ENCODE measurements around the gene IRF2BP2. TPM values are rescaled to one million over a fixed set of nuclear protein-coding genes. Genes with fewer than 3 reads are reported as not detected.

The IRF2BP2 gene
- total RNA-seq, 8 experiments from 2014 or later, result 35.9 to 109 (median 82.0) TPM

GRCh38 chr1:234629026-234629425, 19.0 kb upstream of the IRF2BP2 start:
- H3K4me3 ChIP-seq, result no peak overlapping the region
- ATAC-seq (replicated peaks in 6 of 8), result no peak
- no peak overlapping the region for H3K27ac ChIP-seq
- in situ Hi-C loops (cut with MboI; ENCODE audit: low pct_unique_long_range_greater_than_20kb in 2 of 9, low sequenced_read_pairs in 9 of 9, unreplicated experiment in 9 of 9), result no loop called here
- peaks cover 6 to 11% of the 10 kb centered on the region in 2 donors for H3K4me1 ChIP-seq (replicated peaks in 1 of 2)
- 70 to 100% (median 91%) methylated on average over 2 to 4 of the region's 4 CpGs for WGBS, 10 experiments

DNA sequence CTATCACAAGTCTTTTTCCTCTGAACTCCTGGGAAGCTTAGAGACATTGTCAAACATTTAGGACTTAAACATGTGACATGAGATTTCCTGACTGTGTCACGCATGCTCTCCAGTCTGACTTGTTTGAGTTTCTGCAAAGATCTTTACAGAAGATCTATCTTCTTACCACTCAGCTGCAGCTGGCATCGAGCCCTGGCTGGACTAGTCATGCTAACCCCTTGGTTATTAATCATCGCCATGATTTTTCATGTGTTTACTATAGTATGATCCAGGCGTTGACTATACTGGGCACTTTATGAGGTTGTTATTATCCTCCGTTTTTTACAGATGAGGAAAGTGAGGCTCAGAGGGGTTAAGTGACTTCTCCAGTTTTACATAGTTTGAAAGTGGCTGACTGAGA, 18.1 kb upstream of the IRF2BP2 start:
- Histone ChIP-seq H3K4me1 (replicated peaks in 1 of 2) (peaks cover 7 to 9% of the 10 kb centered on the region in 2 donors), H3K27ac (no peak overlapping the region), H3K4me3 (no peak overlapping the region)
- WGBS, 10 experiments, result 36 to 94% (median 86%) methylated on average over 1 to 5 of the region's 5 CpGs; no CpG with 5 or more reads in 1 of the 10 experiments
- ATAC-seq (replicated peaks in 6 of 8), result no peak
- in situ Hi-C loops (cut with MboI; ENCODE audit: low pct_unique_long_range_greater_than_20kb in 2 of 9, low sequenced_read_pairs in 9 of 9, unreplicated experiment in 9 of 9), result no loop called here

DNA sequence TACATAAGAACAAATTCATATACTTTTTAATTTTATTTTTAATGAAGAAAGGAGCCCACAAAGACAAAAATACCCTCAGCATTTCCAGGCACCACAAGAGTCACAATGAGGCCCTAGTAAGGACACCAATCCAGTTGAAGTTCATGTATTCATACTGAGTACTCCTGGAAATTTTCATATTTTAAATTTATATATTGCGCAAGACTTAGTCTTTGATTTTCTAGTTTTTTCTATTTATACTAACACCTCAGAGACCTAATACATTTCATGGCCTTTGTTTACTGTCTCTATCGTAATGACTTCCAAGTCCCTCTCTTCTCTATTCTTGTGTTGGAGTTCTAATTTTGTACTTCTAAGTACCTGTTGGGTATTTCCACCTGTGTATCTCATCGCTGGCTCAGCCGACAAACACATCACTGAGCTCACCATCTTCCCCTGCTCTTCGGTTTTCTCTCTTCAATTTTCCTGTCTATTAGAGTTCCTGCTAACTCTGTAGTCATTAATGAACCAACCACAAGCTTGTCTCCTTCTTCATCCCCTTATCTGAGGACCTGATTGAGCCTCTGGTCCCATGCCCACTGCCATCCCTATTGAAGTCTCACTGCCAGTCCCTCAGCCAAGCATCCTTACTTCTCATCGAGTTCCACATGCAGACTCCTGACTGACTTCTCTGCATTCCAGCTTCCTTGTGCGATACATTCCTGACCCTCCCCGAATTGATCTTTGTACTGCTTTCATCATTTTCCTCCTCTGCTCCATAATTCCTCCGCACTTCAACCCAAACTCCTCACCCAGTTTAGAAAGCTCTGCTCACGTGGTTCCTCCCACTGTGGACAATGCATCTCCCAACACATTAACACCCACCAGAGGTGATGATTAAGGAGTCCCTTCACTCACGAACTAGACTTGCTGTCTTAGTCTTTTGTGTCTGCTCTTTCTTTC, 17.3 kb upstream of the IRF2BP2 start:
- in situ Hi-C loops (cut with MboI; ENCODE audit: low pct_unique_long_range_greater_than_20kb in 2 of 9, low sequenced_read_pairs in 9 of 9, unreplicated experiment in 9 of 9), result no loop called here
- ATAC-seq (replicated peaks in 6 of 8), result no peak
- 68 to 94% (median 86%) methylated on average over 4 to 11 of the region's 11 CpGs for WGBS, 10 experiments

DNA sequence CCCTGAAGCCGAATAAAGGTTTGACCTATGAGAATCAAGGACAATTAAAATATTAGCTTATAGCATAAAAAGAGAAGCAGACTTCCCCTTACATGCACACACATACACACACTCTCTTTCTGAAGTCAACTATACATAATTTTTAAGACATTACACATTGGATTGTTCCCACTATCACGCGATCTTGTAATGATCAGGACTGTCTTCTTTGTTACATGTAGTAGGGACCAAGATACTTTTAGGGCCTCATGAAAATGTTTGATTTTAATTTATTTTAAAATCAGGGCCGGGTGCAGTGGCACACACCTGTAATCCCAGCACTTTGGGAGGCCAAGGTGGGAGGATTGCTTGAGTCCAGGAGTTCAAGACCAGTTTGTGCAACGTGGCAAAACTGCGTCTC, 16.4 kb upstream of the IRF2BP2 start:
- no peak overlapping the region for H3K4me3 ChIP-seq
- 75 to 100% (median 91%) methylated on average over 2 to 6 of the region's 6 CpGs; no CpG with 5 or more reads in 1 of the 10 experiments for WGBS, 10 experiments
- in situ Hi-C loops (cut with MboI; ENCODE audit: low pct_unique_long_range_greater_than_20kb in 2 of 9, low sequenced_read_pairs in 9 of 9, unreplicated experiment in 9 of 9), result no loop called here
- no peak overlapping the region for H3K27ac ChIP-seq
- H3K4me1 ChIP-seq (replicated peaks in 1 of 2), result peaks cover 8 to 17% of the 10 kb centered on the region in 2 donors
- ATAC-seq (replicated peaks in 6 of 8), result no peak

More for the DNA sequence above, 17.3 kb upstream of the IRF2BP2 start:
- Histone ChIP-seq H3K4me3 (no peak overlapping the region), H3K4me1 (replicated peaks in 1 of 2) (peaks cover 8 to 13% of the 10 kb centered on the region in 2 donors), H3K27ac (no peak overlapping the region)

DNA sequence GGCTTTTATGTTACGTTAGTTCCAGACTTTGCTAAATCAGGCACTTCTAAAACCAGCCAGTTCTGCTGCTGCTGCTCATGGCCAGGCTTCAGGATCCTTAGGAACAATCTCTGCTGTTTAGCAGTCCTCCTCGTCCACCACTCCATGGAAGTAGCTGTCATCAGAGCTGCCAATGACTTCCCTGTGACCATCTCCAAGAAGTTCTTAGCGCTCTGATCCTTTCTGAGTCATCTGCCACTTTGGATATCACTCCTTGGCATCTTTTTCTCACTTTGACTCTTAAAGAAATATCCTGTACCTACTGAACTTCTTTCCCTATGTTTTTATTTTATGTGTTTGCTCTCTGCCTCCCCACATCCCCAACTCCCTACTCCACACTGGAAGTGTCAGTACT, 14.7 kb upstream of the IRF2BP2 start:
- in situ Hi-C loops (cut with MboI; ENCODE audit: low pct_unique_long_range_greater_than_20kb in 2 of 9, low sequenced_read_pairs in 9 of 9, unreplicated experiment in 9 of 9), result loop anchor here in 8 of 9 experiments (25.0 kb wide), 4 partner anchors 88 to 463 kb away; no protein-coding TSS in a partner anchor
- ATAC-seq (replicated peaks in 6 of 8), result no peak

DNA sequence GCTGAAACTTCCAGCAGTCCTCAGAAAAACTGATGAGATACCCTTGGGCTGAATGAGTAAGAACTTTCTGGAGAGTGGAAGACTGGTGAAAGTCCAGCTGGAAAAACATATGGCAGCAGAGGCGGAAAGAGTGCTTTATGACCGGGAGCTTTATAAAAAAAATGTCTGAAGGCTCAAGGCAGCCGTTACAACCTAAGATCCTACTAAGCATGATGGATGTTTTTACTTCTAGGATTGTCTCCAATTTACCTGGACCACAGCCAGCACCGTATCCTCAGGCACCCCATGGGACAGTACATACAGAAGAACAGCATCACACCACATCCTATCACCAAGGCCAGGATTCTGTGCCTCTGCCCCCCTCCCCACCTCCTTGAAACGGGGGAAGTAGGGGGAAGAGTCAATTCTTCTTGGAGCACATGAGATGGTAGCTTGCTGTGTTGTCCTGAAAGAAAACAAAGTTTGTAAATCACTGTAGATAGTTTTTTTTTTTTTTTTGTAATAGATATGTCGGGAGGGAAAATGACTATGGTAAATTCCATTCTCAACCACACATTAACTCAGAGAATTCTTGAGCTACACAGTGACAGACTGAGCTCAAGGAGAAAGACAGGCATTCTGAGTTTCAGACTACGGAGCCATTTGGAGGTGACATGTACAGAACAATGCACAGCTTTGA, 11.8 kb upstream of the IRF2BP2 start:
- Histone ChIP-seq H3K4me1 (replicated peaks in 1 of 2) (peaks cover 34 to 44% of the 10 kb centered on the region in 2 donors), H3K27ac (no peak overlapping the region), H3K4me3 (no peak overlapping the region)
- no peak for ATAC-seq (replicated peaks in 6 of 8)
- in situ Hi-C loops (cut with MboI; ENCODE audit: low pct_unique_long_range_greater_than_20kb in 2 of 9, low sequenced_read_pairs in 9 of 9, unreplicated experiment in 9 of 9), result loop anchor here in 8 of 9 experiments (25.0 kb wide), 4 partner anchors 91 to 466 kb away; no protein-coding TSS in a partner anchor
- 36 to 90% (median 81%) methylated on average over 2 to 7 of the region's 7 CpGs for WGBS, 10 experiments

More for the DNA sequence above, 14.7 kb upstream of the IRF2BP2 start:
- peaks cover 18 to 26% of the 10 kb centered on the region in 2 donors for H3K4me1 ChIP-seq (replicated peaks in 1 of 2)
- no peak overlapping the region for H3K4me3 ChIP-seq
- 0 to 94% (median 52%) methylated on average over 1 to 3 of the region's 3 CpGs; no CpG with 5 or more reads in 1 of the 10 experiments for WGBS, 10 experiments
- H3K27ac ChIP-seq, result no peak overlapping the region

GRCh38 chr1:234621127-234621468, 11.1 kb upstream of the IRF2BP2 start:
- Histone ChIP-seq H3K4me1 (replicated peaks in 1 of 2) (peaks cover 34 to 47% of the 10 kb centered on the region in 2 donors), H3K4me3 (no peak overlapping the region)
- in situ Hi-C loops (cut with MboI; ENCODE audit: low pct_unique_long_range_greater_than_20kb in 2 of 9, low sequenced_read_pairs in 9 of 9, unreplicated experiment in 9 of 9), result loop anchor here in 8 of 9 experiments (25.0 kb wide), 4 partner anchors 91 to 466 kb away; no protein-coding TSS in a partner anchor

DNA sequence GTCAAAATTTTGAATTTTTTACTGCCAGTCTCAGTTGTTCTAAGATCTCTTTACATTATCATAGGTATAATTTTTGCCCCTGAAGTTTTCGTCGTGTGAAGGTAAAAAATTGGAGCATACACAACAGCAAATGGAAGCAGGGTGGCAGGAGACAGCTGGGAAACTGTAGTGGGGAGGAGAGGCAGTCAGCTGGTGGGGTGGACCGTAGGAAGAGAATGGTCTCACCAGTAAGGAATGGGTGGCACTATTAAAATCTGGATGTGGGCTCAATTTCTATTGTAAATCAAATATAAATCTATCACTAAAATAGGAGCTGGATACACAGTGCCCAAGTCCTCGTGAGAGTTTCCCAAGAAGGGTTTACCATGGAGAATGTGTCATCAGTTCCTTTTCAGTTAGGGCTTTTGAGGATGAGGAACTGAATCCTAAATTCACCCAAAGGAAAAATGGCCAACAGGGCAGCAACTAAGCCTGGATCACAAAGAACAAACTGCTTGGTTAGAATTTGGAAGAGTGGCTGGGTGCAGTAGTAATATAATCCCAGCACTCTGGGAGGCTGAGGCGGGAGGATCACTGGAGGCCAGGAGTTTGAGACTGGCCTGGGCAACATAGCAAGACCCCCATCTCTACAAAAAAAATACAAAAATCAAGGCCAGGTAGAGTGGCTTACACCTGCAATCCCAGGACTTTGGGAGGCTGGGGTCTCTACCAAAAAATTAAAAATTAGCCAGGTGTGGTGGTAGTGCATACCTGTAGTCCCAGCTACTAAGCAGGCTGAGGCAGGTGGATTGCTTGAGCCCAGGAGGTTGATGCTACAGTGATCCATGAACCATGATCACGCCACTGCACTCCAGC, 10.5 kb upstream of the IRF2BP2 start:
- in situ Hi-C loops (cut with MboI; ENCODE audit: low pct_unique_long_range_greater_than_20kb in 2 of 9, low sequenced_read_pairs in 9 of 9, unreplicated experiment in 9 of 9), result loop anchor here in 8 of 9 experiments (25.0 kb wide), 4 partner anchors 92 to 467 kb away; no protein-coding TSS in a partner anchor
- Histone ChIP-seq H3K4me3 (no peak overlapping the region), H3K4me1 (replicated peaks in 1 of 2) (peaks cover 34 to 48% of the 10 kb centered on the region in 2 donors), H3K27ac (no peak overlapping the region)
- ATAC-seq (replicated peaks in 6 of 8), result peak in 1 of 8 experiments; percentile 32
- WGBS, 10 experiments, result 7 to 100% (median 83%) methylated on average over 1 to 6 of the region's 6 CpGs; no CpG with 5 or more reads in 1 of the 10 experiments

More at GRCh38 chr1:234621127-234621468, 11.1 kb upstream of the IRF2BP2 start:
- WGBS, 10 experiments, result 76 to 100% (median 91%) methylated on average over 2 to 3 of the region's 3 CpGs
- no peak for ATAC-seq (replicated peaks in 6 of 8)
- no peak overlapping the region for H3K27ac ChIP-seq

- H3K27ac ChIP-seq, result no peak overlapping the region
- in situ Hi-C loops (cut with MboI; ENCODE audit: low pct_unique_long_range_greater_than_20kb in 2 of 9, low sequenced_read_pairs in 9 of 9, unreplicated experiment in 9 of 9), result loop anchor here in 8 of 9 experiments (10.0 to 25.0 kb wide), 5 partner anchors 92 to 467 kb away; no protein-coding TSS in a partner anchor
- 17 to 56% (median 31%) methylated on average over 3 to 6 of the region's 6 CpGs for WGBS, 10 experiments
These were observed 9.8 kb upstream of the IRF2BP2 start for GRCh38 chr1:234619794-234620247.

DNA sequence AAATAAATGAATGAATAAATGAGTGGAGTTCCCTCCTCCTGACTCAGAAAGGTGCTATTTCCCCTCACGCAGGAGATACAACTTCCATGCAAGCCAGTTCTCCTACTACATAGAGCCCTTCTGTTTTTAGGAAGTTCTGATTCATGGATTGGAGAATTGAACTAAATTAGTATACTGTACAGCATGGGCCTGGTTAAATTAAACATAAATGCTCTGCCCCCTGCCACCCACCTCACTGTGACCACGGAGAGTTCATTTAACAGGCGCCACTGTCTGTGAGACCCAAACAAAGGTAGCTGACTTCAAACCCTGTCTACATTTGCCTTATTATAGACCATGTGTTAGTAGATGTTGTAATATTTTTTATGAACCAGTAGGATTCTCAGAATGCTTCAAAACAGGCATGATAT, 9.1 kb upstream of the IRF2BP2 start:
- H3K4me1 ChIP-seq (replicated peaks in 1 of 2), result peaks cover 48 to 56% of the 10 kb centered on the region in 2 donors
- H3K4me3 ChIP-seq, result no peak overlapping the region
- WGBS, 10 experiments, result 20 to 100% (median 56%) methylated on average over 1 to 3 of the region's 3 CpGs; no CpG with 5 or more reads in 2 of the 10 experiments
- H3K27ac ChIP-seq, result no peak overlapping the region
- peak in 7 of 8 experiments; percentile 6 to 39 (median 12) for ATAC-seq (replicated peaks in 6 of 8)
- in situ Hi-C loops (cut with MboI; ENCODE audit: low pct_unique_long_range_greater_than_20kb in 2 of 9, low sequenced_read_pairs in 9 of 9, unreplicated experiment in 9 of 9), result loop anchor here in 8 of 9 experiments (10.0 to 25.0 kb wide), 5 partner anchors 93 to 468 kb away; no protein-coding TSS in a partner anchor

More at GRCh38 chr1:234619794-234620247, 9.8 kb upstream of the IRF2BP2 start:
- no peak overlapping the region for H3K4me3 ChIP-seq
- peaks cover 40 to 53% of the 10 kb centered on the region in 2 donors for H3K4me1 ChIP-seq (replicated peaks in 1 of 2)
- ATAC-seq (replicated peaks in 6 of 8), result peak in 3 of 8 experiments; percentile 40 to 49 (median 45)

DNA sequence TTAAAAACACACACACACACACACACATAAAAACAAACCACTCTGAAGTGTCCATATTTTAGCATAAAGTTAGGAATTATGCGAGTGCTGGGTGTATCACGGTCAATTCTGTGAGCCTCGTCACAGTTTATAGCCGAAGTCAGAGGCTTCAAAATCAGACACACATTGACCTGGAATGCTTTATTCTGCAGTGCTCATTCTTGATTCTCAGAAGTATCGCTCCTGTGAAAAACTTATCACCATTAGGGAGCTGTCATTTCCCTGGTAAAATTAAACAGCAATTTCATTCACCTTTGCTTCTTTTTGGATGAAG, 8.7 kb upstream of the IRF2BP2 start:
- in situ Hi-C loops (cut with MboI; ENCODE audit: low pct_unique_long_range_greater_than_20kb in 2 of 9, low sequenced_read_pairs in 9 of 9, unreplicated experiment in 9 of 9), result loop anchor here in 8 of 9 experiments (10.0 to 25.0 kb wide), 5 partner anchors 94 to 469 kb away; no protein-coding TSS in a partner anchor
- no peak overlapping the region for H3K4me3 ChIP-seq
- 0 to 95% (median 60%) methylated on average over 1 to 5 of the region's 5 CpGs; no CpG with 5 or more reads in 3 of the 10 experiments for WGBS, 10 experiments
- H3K27ac ChIP-seq, result peak overlapping the region in 1 of 2 donors; percentile 31
- H3K4me1 ChIP-seq (replicated peaks in 1 of 2), result peaks cover 52 to 57% of the 10 kb centered on the region in 2 donors
- peak in 7 of 8 experiments; percentile 10 to 81 (median 46) for ATAC-seq (replicated peaks in 6 of 8)

All from motor neuron (in vitro differentiated cells).